ENCODE measurements around the gene HOMER1. TPM values are rescaled to one million over a fixed set of nuclear protein-coding genes. Genes with fewer than 3 reads are reported as not detected.

Gene HOMER1
- total and polyA plus RNA-seq, 2 donors (not counting 1 experiment from before 2014, with no cell fraction given) = 3.9 to 6.8 TPM

DNA sequence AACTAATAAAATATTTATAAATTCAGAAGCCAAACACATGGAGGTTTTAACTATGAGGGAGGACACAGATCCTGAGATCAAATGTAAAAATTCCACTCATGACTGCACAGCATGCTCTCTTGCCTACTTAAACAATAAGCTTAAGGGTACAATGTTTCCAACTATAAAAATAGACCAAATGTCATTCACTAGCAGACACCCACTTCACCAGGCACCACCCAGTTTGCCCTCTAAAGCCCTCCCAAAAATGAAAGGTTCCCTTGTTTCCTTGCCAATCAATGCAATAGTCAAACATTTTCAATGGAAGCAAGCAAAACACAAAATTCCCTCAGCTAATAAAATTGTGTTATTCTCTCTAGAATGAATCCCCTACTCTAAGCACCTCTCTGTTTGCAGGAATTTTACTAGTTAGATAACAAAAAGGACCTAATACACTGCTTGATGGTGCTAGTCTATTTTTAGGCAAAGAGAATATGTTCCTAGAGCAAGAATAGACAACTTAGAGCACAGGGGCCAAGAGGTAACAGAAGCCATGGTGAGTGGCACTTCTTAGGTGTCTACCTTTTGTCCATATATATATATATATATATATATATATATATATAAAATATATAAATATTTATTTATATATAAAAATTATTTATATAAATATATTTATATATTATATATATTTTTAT is 135.3 kb downstream of the HOMER1 start:
- TF ChIP-seq CTCF (conservative IDR thresholded peaks at IDR 0.05 in 1 of 2, IDR thresholded peaks at IDR 0.05 in 1 of 2; ENCODE audit: low read depth in 1 of 2, low read length in 2 of 2) = no peak
- TF ChIP-seq EZH2 (IDR thresholded peaks at IDR 0.05; ENCODE audit: low read length, missing control alignments) = no peak
- no peak for DNase-seq (ENCODE audit: low read depth in 2 of 2)
- Histone ChIP-seq H4K20me1 (ENCODE audit: control insufficient read depth, extremely low read depth, insufficient read depth, low read length) (no peaks in the 10 kb centered on the region), H3K9me3 (ENCODE audit: control insufficient read depth, insufficient read depth, low read depth, low read length) (no peaks in the 10 kb centered on the region), H3K4me2 (ENCODE audit: extremely low read depth, insufficient read depth, low read length) (no peak overlapping the region), H3K36me3 (ENCODE audit: control insufficient read depth, insufficient read depth, low read length) (no peaks in the 10 kb centered on the region), H2AFZ (ENCODE audit: low read length) (no peak overlapping the region), H3K4me3 (replicated peaks in 1 of 4; ENCODE audit: control extremely low read depth in 1 of 4, insufficient read depth in 1 of 4, low read depth in 3 of 4, low read length in 4 of 4) (no peak overlapping the region), H3K27ac (ENCODE audit: insufficient read depth, low read length) (no peak overlapping the region), H3K4me1 (ENCODE audit: control insufficient read depth, extremely low read depth, insufficient read depth, low read length) (no peaks in the 10 kb centered on the region), H3K79me2 (ENCODE audit: control insufficient read depth, insufficient read depth, low read length) (no peaks in the 10 kb centered on the region), H3K9ac (ENCODE audit: insufficient read depth, low read length) (no peak overlapping the region), H3K27me3 (ENCODE audit: control insufficient read depth, insufficient read depth, low read length) (no peaks in the 10 kb centered on the region)

DNA sequence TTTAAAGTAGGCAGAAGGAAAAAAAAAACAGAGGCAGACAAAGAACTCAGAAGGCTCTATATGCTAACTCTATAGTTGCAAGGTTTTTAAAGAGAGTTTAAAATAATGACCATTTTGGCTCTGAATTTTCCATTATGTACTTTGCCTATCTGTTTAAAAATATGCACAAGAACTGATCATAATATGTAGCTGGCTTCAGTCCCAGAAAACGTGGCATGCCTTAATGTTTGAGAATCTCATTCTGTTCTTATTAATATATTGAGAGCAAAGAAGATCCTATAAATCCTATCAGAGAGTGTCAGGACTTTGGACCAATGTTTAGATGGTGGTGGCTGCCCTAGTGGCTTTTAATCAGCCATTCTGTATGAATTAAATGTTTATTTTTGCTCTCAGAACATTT is 156.5 kb downstream of the HOMER1 start:
- H3K4me2 ChIP-seq (ENCODE audit: extremely low read depth, insufficient read depth, low read length) = no peak overlapping the region
- peak; percentile 14 to 33 for DNase-seq (ENCODE audit: low read depth in 2 of 2)
- no peak for TF ChIP-seq EZH2 (IDR thresholded peaks at IDR 0.05; ENCODE audit: low read length, missing control alignments)
- no peak for TF ChIP-seq CTCF (conservative IDR thresholded peaks at IDR 0.05 in 1 of 2, IDR thresholded peaks at IDR 0.05 in 1 of 2; ENCODE audit: low read depth in 1 of 2, low read length in 2 of 2)

DNA sequence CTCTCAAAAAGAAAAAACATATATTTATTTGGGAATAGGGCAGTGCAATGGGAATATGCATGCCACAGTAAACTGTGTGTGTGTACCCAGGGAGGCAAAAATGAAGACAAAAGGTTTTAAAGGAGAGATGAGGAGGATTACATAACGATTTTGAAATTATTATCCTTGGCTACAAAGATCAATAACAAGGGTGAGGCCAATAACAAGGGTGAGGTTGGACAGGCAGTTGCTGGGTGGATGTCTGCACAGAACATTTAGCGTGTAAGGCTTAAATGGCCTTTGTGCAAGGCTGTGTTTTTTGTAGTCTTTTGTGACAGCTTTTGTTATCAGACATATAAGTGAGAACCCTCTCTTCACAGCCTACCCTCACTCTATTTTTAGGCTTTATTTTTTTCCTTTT is 164.1 kb downstream of the HOMER1 start:
- H3K27me3 ChIP-seq (ENCODE audit: control insufficient read depth, insufficient read depth, low read length) = no peaks in the 10 kb centered on the region
- no peaks in the 10 kb centered on the region for H3K36me3 ChIP-seq (ENCODE audit: control insufficient read depth, insufficient read depth, low read length)
- no peak overlapping the region for H2AFZ ChIP-seq (ENCODE audit: low read length)
- H3K9ac ChIP-seq (ENCODE audit: insufficient read depth, low read length) = no peak overlapping the region
- H3K27ac ChIP-seq (ENCODE audit: insufficient read depth, low read length) = no peak overlapping the region
- TF ChIP-seq CTCF (conservative IDR thresholded peaks at IDR 0.05 in 1 of 2, IDR thresholded peaks at IDR 0.05 in 1 of 2; ENCODE audit: low read depth in 1 of 2, low read length in 2 of 2) (no peak), EZH2 (IDR thresholded peaks at IDR 0.05; ENCODE audit: low read length, missing control alignments) (no peak)
- no peaks in the 10 kb centered on the region for H3K9me3 ChIP-seq (ENCODE audit: control insufficient read depth, insufficient read depth, low read depth, low read length)
- H4K20me1 ChIP-seq (ENCODE audit: control insufficient read depth, extremely low read depth, insufficient read depth, low read length) = no peaks in the 10 kb centered on the region
- no peak overlapping the region for H3K4me3 ChIP-seq (replicated peaks in 1 of 4; ENCODE audit: control extremely low read depth in 1 of 4, insufficient read depth in 1 of 4, low read depth in 3 of 4, low read length in 4 of 4)
- no peak overlapping the region for H3K4me2 ChIP-seq (ENCODE audit: extremely low read depth, insufficient read depth, low read length)
- DNase-seq (ENCODE audit: low read depth in 2 of 2) = no peak
- H3K4me1 ChIP-seq (ENCODE audit: control insufficient read depth, extremely low read depth, insufficient read depth, low read length) = no peaks in the 10 kb centered on the region
- no peaks in the 10 kb centered on the region for H3K79me2 ChIP-seq (ENCODE audit: control insufficient read depth, insufficient read depth, low read length)

More for the DNA sequence above, 156.5 kb downstream of the HOMER1 start:
- Histone ChIP-seq H3K9me3 (ENCODE audit: control insufficient read depth, insufficient read depth, low read depth, low read length) (no peaks in the 10 kb centered on the region), H3K4me1 (ENCODE audit: control insufficient read depth, extremely low read depth, insufficient read depth, low read length) (no peaks in the 10 kb centered on the region), H3K79me2 (ENCODE audit: control insufficient read depth, insufficient read depth, low read length) (no peaks in the 10 kb centered on the region), H3K9ac (ENCODE audit: insufficient read depth, low read length) (no peak overlapping the region), H4K20me1 (ENCODE audit: control insufficient read depth, extremely low read depth, insufficient read depth, low read length) (no peaks in the 10 kb centered on the region), H3K27me3 (ENCODE audit: control insufficient read depth, insufficient read depth, low read length) (no peaks in the 10 kb centered on the region), H3K27ac (ENCODE audit: insufficient read depth, low read length) (no peak overlapping the region), H2AFZ (ENCODE audit: low read length) (no peak overlapping the region), H3K36me3 (ENCODE audit: control insufficient read depth, insufficient read depth, low read length) (no peaks in the 10 kb centered on the region), H3K4me3 (replicated peaks in 1 of 4; ENCODE audit: control extremely low read depth in 1 of 4, insufficient read depth in 1 of 4, low read depth in 3 of 4, low read length in 4 of 4) (no peak overlapping the region)
